Endothelial cell of umbilical vein (primary cell): ENCODE data around the gene UST. TPM values are rescaled to one million over a fixed set of nuclear protein-coding genes. Genes with fewer than 3 reads are reported as not detected.

Source experiments
- BruUV-seq: library from RNA; stranded (reverse); fragments of 400-500 nt; replicated peaks from 2 replicates; lab custom pipeline; 2021; lab: Mats Ljungman, UMichigan
- CTCF ChIA-PET: fragments of 300-600, 350-600 bp; sonication (Branson Sonifier 250); formaldehyde crosslinking; loops from one replicate; lab custom pipeline; 2021; ENCODE audit warnings: antibody characterized with exemption, inconsistent platforms; lab: Charles Lee
- POLR2A ChIA-PET: fragments of 300-600, 350-600 bp; sonication (Branson Sonifier 250); formaldehyde crosslinking; loops from one replicate; lab custom pipeline; 2021; ENCODE audit warnings: antibody characterized with exemption, inconsistent platforms; lab: Charles Lee
- DNase-seq: peaks from one replicate; pipeline ENCODE4 v3.0.0-alpha.2; 2011; ENCODE audit warnings: low read depth, low spot score
- FAIRE-seq: peaks from 2 replicates; lab custom pipeline; 2011; peaks lifted over from hg19 to GRCh38; lab: Jason Lieb, UNC
- H2AFZ ChIP-seq: 2 replicates; pipeline ENCODE4 v1.6.0; 2012; ENCODE audit warnings: low read depth, low read length, control low read depth, inconsistent platforms
- H3K27ac ChIP-seq: 2 replicates; pipeline ENCODE4 v1.5.1; 2011; ENCODE audit warnings: low read depth, mild to moderate bottlenecking, control low read depth, low read length, moderate library complexity; ENCODE audit not compliant: insufficient read depth
- H3K27me3 ChIP-seq, 2 experiments: 2 replicates each; pipeline versions ENCODE4 v1.6.0 to v1.6.1; 2011; ENCODE audit warnings: low read length in 2 of 2, mixed read lengths in 1 of 2; ENCODE audit not compliant: control insufficient read depth in 2 of 2, insufficient read depth in 2 of 2
- H3K36me3 ChIP-seq, 2 experiments: 2 replicates in 1 of 2; 3 replicates in 1 of 2; pipeline ENCODE4 v1.5.1; 2011; ENCODE audit warnings: low read length in 2 of 2, mild to moderate bottlenecking in 1 of 2, moderate library complexity in 1 of 2; ENCODE audit not compliant: control insufficient read depth in 2 of 2, insufficient read depth in 2 of 2; ENCODE audit errors: extremely low read depth in 1 of 2
- H3K4me1 ChIP-seq: 3 replicates; pipeline ENCODE4 v1.5.1; 2011; ENCODE audit warnings: mild to moderate bottlenecking, low read length; ENCODE audit not compliant: control insufficient read depth, insufficient read depth; ENCODE audit errors: extremely low read depth
- H3K4me2 ChIP-seq: 2 replicates; pipeline ENCODE4 v1.6.1; 2011; ENCODE audit warnings: low read length, control low read depth, mixed read lengths; ENCODE audit not compliant: insufficient read depth
- H3K4me3 ChIP-seq, 3 experiments: fragments of 200-600 bp in 1 of 3; sonication (generic), shearing (Covaris generic) in 1 of 3; replicated peaks in 1 of 3; 2 replicates each; pipeline ENCODE4 v1.5.1; 2011 to 2016; ENCODE audit warnings: control low read depth in 3 of 3, low read length in 3 of 3, mild to moderate bottlenecking in 2 of 3, inconsistent platforms in 1 of 3, low read depth in 1 of 3, moderate library complexity in 1 of 3; ENCODE audit not compliant: insufficient read depth in 1 of 3
- H3K79me2 ChIP-seq: 2 replicates; pipeline ENCODE4 v1.6.0; 2012; ENCODE audit warnings: low read length, inconsistent platforms; ENCODE audit not compliant: control insufficient read depth, insufficient read depth
- H3K9ac ChIP-seq: replicated peaks from 2 replicates; pipeline ENCODE3; 2011; ENCODE audit warnings: low read length, control low read depth; ENCODE audit not compliant: insufficient read depth; ENCODE audit errors: extremely low read depth
- H3K9me1 ChIP-seq: replicated peaks from 3 replicates; pipeline ENCODE4 v1.6.0; 2011; ENCODE audit warnings: mild to moderate bottlenecking, low read length; ENCODE audit not compliant: control insufficient read depth, insufficient read depth; ENCODE audit errors: extremely low read depth
- H3K9me3 ChIP-seq: replicated peaks from 2 replicates; pipeline ENCODE4 v1.5.1; 2012; ENCODE audit warnings: low read length, inconsistent platforms; ENCODE audit not compliant: control insufficient read depth, insufficient read depth
- H4K20me1 ChIP-seq: replicated peaks from 2 replicates; pipeline ENCODE3; 2011; ENCODE audit warnings: mild to moderate bottlenecking, low read length; ENCODE audit not compliant: control insufficient read depth, insufficient read depth; ENCODE audit errors: extremely low read depth
- CTCF ChIP-seq, 2 donors: IDR thresholded peaks; 1 replicate in 1 of 2; 2 replicates in 1 of 2; pipeline ENCODE4 v1.5.1; 2011; ENCODE audit warnings: low read length in 2 of 2, mild to moderate bottlenecking in 2 of 2, moderate library complexity in 2 of 2, control low read depth in 1 of 2, inconsistent platforms in 1 of 2, low read depth in 1 of 2; ENCODE audit not compliant: insufficient read depth in 1 of 2; ENCODE audit errors: extremely low read depth in 1 of 2
- EZH2 ChIP-seq: IDR thresholded peaks from 2 replicates; pipeline ENCODE4 v1.6.1; 2012; ENCODE audit warnings: borderline replicate concordance, low read depth, mild to moderate bottlenecking, moderate library complexity, low read length, inconsistent platforms; ENCODE audit not compliant: severe bottlenecking
- FOS ChIP-seq: IDR thresholded peaks from 2 replicates; pipeline ENCODE4 v1.6.1; 2011; ENCODE audit warnings: mild to moderate bottlenecking, low read length, moderate library complexity, borderline replicate concordance; ENCODE audit not compliant: insufficient read depth
- GATA2 ChIP-seq: IDR thresholded peaks from 2 replicates; pipeline ENCODE4 v1.7.0; 2011; ENCODE audit warnings: low read depth, mild to moderate bottlenecking, moderate library complexity, mixed read lengths, low read length; ENCODE audit not compliant: insufficient read length, insufficient read depth
- JUN ChIP-seq: IDR thresholded peaks from 2 replicates; pipeline ENCODE4 v1.6.1; 2011; ENCODE audit warnings: borderline replicate concordance, low read depth; ENCODE audit not compliant: insufficient read length, insufficient read depth
- MYC ChIP-seq: IDR thresholded peaks from one replicate; pipeline ENCODE4 v1.6.1; 2011; ENCODE audit warnings: mild to moderate bottlenecking, low read depth, low read length
- POLR2A ChIP-seq: IDR thresholded peaks from 2 replicates; pipeline ENCODE4 v1.6.1; 2012; ENCODE audit warnings: low read depth, mild to moderate bottlenecking, control low read depth, low read length
- POLR2AphosphoS5 ChIP-seq: IDR thresholded peaks from 2 replicates; pipeline ENCODE4 v1.6.1; 2012; ENCODE audit warnings: low read depth, mild to moderate bottlenecking, control low read depth, low read length, moderate library complexity; ENCODE audit not compliant: insufficient read depth
- dilution Hi-C: fragments of 300-500 bp; cut with MboI; formaldehyde crosslinking; loops from one replicate; pipeline ENCODE4 v1.15.0; 2019; ENCODE audit warnings: low sequenced_read_pairs; ENCODE audit not compliant: extremely low pct_ligation_motif_present
- intact Hi-C: fragments of 100-400 bp; cut with micrococcal nuclease; formaldehyde crosslinking; loops from one replicate; pipeline ENCODE4 v1.10.0; 2022
- polyA plus RNA-seq, 4 experiments: library from polyadenylated mRNA; depleted of rRNA in 3 of 4; stranded (reverse) in 3 of 4; unstranded in 1 of 4; fragments of >200 nt; gene quantifications; 2 replicates each; pipeline versions ENCODE4 v1.2.1 to v1.2.3, GENCODE V29; 2011 to 2012; ENCODE audit warnings: missing spikeins in 1 of 4
- total RNA-seq: library from RNA; stranded (reverse); gene quantifications from 2 replicates; pipeline ENCODE4 v1.2.3, GENCODE V29; 2021
- TF ChIP-seq, protein P1 (sequence below): IDR thresholded peaks from 2 replicates; pipeline ENCODE4 v1.6.1; 2011; ENCODE audit not compliant: insufficient read depth, insufficient read length

Gene UST
- total and polyA plus RNA-seq, 2 donors (not counting 3 experiments of a cell fraction or from before 2014, with no cell fraction given): 0.26 to 0.84 TPM

DNA sequence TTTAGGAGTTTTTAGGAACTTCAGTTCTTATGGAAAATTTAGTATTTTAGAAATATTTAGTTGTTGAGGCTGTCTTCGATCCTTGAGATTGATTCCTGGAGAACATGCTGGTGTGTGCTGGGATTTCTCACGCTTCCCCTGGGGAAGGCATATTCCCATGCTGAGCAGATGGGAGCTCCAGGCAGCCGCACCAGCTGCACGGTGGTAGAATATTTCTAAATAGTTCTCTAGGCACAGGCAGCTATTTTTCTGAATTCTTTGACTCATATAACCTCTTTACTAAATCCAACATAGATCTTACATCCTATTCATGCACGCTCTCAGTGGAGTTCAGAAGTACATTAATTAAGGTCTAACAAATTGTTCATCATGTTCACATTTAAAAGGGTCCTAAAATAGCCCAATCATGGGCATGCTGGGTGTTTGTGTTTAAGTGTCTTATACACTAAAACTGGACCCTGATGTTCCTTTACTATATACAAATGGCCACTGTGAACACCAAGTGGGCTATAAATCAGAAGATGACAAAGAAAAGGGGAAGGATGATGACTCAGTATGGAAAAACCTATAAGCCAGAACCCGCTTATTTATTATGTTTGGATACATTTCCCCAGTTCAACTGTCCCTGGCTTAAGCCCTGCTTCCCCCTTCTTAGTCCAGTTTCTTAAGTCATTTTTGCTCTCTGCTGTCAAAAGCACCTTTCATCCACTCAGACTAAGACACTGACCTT lies 138.5 kb downstream of the UST start:
- no TSS peak for BruUV-seq

DNA sequence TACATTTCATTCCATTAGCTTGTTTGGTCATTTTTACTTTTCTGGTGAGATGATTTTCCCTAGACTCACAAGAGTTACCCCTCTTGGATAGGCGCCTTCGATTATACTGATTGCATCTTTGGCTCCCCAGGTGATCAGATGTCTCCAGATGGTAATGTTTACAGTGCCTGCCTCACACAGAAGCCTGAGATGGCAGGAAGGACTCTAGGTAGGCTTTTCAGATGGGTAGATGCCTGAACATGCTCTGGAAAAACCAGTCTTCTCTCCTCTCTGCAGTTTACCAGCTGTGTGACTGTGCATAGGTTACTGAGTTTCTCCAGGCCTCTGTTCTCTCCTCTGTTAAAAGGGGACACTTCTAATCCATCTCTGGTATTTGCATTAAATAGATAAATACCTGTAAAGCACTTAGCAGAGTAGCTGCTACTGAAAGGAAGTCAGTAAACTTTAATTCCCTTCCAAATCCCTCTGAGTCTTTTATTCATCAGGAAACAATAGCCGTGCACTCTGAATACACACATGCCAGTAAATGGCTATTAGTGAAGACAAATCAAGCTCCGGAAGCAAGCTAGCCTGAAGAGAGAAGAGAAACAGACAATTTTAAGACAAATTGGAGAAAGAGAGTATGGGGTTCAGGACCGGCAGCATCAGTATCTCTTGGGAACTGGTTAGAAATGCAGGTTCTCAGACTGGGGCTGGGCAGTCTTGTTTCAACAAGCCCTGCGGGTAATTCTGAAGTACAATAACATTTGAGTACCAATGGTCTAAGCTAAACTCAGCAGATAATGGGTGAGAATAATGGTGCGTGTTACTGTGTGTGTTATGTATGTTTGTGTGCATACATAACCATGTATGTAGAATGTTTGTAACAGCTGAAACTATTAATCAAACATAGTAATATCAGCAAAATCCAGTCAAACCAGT lies 139.4 kb downstream of the UST start:
- Histone ChIP-seq H3K4me1 (peaks cover 13% of the 10 kb centered on the region), H3K4me2 (no peak overlapping the region), H3K9me1 (no peaks in the 10 kb centered on the region), H3K79me2 (no peaks in the 10 kb centered on the region), H3K9ac (no peak overlapping the region), H3K4me3 (no peak overlapping the region), H3K27ac (no peak overlapping the region), H3K9me3 (no peaks in the 10 kb centered on the region), H3K36me3 (no peaks in the 10 kb centered on the region), H4K20me1 (no peaks in the 10 kb centered on the region), H3K27me3 (no peaks in the 10 kb centered on the region), H2AFZ (no peak overlapping the region)
- intact Hi-C loops: no loop called here
- BruUV-seq: no TSS peak
- ChIA-PET POLR2A (no interaction called here), CTCF (no interaction called here)
- dilution Hi-C loops: no loop called here
- no peak for FAIRE-seq
- TF ChIP-seq POLR2AphosphoS5: no peak
- TF ChIP-seq, protein P1, sequence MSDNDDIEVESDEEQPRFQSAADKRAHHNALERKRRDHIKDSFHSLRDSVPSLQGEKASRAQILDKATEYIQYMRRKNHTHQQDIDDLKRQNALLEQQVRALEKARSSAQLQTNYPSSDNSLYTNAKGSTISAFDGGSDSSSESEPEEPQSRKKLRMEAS: no peak
- TF ChIP-seq GATA2: no peak
- no peak for TF ChIP-seq MYC
- TF ChIP-seq FOS: no peak
- no peak for TF ChIP-seq JUN
- TF ChIP-seq POLR2A: no peak
- TF ChIP-seq CTCF (IDR thresholded peaks at IDR 0.05; ENCODE audit: extremely low read depth in 1 of 2, insufficient read depth in 1 of 2, low read depth in 1 of 2, low read length in 2 of 2): no peak
- no peak for TF ChIP-seq EZH2
- DNase-seq: peak; percentile 24

More for the DNA sequence above, 138.5 kb downstream of the UST start:
- no peak overlapping the region for H3K27ac ChIP-seq
- no peak overlapping the region for H3K4me2 ChIP-seq
- ChIA-PET CTCF (no interaction called here), POLR2A (no interaction called here)
- H3K4me3 ChIP-seq: no peak overlapping the region
- H3K36me3 ChIP-seq: no peaks in the 10 kb centered on the region
- DNase-seq (peak; percentile 74), FAIRE-seq (peak; percentile 59)
- peaks cover 13% of the 10 kb centered on the region for H3K4me1 ChIP-seq
- H3K27me3 ChIP-seq: no peaks in the 10 kb centered on the region
- no peaks in the 10 kb centered on the region for H3K9me3 ChIP-seq
- dilution Hi-C loops: no loop called here
- no peak overlapping the region for H2AFZ ChIP-seq
- H3K9me1 ChIP-seq: no peaks in the 10 kb centered on the region
- peak; percentile 67 for TF ChIP-seq FOS
- peak; percentile 39 for TF ChIP-seq JUN
- no peak for TF ChIP-seq GATA2
- TF ChIP-seq POLR2AphosphoS5: no peak
- intact Hi-C loops: no loop called here
- no peaks in the 10 kb centered on the region for H3K79me2 ChIP-seq
- H3K9ac ChIP-seq: no peak overlapping the region
- no peaks in the 10 kb centered on the region for H4K20me1 ChIP-seq
